NCI-H82 (cell line): ENCODE measurements around the gene BRINP2.

Experiments
- DNase-seq: peaks from one replicate; lab custom pipeline; 2025; lab: John Stamatoyannopoulos, UW

Gene BRINP2

DNA sequence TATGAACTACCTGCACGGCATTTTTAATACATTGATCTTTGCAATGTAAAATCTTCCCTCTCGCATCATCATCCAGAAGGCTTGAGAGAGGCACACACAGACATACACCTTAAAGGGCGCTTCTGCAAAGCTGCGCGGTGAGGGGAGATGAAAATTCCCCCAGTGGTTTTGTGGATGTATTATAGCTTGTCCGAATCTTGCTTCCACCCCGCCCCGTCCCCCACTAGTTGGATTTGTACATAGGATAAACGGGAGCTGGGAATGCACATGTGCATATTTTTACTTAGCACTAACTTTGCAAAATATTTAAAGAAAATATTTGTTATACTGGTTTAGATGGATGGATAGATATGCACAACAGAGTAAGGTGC, 5.7 kb upstream of the BRINP2 start:
- DNase-seq, result peak; percentile 54

- no peak for DNase-seq
Measured at GRCh38 chr1:177171536-177172123, 872 bp downstream of the BRINP2 start.

DNA sequence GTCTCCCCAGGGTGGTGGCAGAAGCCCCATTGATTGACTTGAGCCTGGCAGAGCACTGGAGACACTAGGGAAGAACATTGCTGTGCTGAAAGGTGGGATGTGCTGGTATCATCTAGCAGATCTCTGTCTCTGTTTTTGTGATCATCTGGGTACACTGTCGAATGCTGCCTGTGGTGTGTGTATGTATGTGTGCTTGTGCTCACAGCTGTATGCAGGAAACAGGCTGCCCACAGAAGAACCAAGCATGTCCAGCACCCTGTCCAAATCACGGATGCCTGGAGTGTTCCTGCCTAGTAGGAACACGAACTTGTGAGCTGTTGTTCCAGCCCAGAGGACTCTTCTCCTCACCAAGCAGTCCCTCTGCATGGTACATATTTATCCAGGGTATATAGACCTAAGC, 1.5 kb downstream of the BRINP2 start:
- no peak for DNase-seq

- no peak for DNase-seq
Measured at GRCh38 chr1:177172866-177173265, 2.1 kb downstream of the BRINP2 start.

GRCh38 chr1:177173976-177174375, 3.2 kb downstream of the BRINP2 start:
- DNase-seq, result peak; percentile 61

GRCh38 chr1:177174921-177175634, 4.3 kb downstream of the BRINP2 start:
- DNase-seq, result peak; percentile 31

- no peak for DNase-seq
Measured at GRCh38 chr1:177181280-177181630, 10.5 kb downstream of the BRINP2 start.

DNA sequence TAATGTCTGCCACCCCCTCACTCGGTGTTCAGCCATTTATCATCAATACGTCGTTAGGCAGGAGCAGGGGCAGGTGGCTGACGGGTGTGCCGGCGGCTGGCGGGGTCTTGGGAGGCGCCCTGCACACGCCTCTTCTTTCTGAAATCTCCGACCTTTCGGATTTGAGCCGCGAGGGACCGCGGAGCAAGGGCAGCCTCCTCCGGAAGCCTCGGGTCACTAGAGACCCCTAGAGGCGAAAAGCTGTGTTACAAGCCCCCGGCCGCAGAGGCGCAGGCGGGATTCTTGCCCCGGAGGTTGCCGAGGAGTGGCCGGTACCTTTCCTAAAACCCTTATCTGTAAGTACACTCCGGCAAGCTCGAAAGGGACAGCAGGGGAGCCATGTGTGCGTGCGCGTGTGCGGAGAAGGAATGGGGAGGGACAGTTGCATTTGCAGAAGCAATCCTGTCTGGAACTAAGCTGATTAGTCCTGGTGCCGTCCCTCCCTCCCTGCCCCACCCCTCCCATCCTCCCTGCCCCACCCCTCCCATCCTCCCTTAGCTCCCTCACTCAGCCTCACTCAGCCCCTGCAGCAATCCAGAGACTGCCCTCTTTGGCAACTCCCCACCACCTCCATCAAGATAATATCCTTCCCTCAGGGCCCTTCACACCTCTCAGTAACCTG, 11.0 kb downstream of the BRINP2 start:
- peak; percentile 98 for DNase-seq

DNA sequence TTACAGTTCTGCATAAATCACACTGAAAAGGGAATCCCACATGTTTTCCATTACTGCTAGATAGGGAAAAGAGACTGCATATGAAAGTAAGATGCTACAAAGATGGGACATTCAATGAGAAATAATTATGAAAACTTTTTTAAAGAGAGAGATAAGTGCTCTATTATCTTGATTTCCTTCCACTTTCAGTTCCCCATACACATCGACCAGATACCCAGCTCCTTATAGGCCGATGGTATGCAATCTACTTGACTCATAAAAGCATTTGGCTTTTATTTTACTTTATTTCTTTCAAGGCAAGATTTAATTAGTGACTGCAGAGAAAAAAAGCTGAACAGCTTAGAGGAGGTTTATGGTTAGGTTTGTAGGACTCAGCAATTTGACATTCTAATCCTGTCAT, 13.1 kb downstream of the BRINP2 start:
- DNase-seq, result no peak

DNA sequence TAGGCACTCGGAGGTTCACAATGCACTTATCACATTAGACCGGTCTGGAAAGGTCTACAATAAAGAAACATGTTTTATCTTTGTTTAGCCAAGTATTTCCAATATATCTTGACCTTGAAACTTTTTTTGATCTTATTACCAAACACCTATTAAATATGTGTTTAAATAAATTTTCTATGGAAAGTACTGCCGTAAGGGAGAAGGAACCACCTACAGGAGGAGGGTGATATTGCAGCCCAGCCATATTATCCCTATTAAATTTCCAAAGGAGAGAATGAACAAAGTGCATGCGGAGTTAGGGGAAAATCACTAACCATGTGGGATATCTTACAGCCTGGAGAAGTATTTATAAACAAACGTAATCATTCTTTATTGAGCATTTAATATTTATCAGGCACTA, 14.5 kb downstream of the BRINP2 start:
- peak; percentile 36 for DNase-seq

DNA sequence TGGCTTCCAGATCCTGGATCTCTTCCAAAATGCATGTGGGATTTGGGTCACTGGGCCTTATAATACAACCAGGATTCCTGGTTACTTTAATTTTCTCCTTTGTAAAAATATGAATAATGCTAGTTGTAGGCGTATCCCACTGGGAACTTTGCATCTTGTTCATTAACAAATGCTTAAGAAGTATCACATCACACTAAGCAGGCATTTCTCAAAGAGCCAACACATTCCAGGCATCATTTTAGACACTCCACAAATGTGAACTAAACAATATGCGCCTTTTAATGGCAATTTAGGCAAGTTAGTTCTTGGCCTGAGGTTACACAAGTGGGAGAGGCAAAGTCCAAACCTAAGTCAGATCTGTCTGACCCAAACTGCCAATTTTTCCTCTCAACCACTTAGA, 15.9 kb downstream of the BRINP2 start:
- no peak for DNase-seq

DNA sequence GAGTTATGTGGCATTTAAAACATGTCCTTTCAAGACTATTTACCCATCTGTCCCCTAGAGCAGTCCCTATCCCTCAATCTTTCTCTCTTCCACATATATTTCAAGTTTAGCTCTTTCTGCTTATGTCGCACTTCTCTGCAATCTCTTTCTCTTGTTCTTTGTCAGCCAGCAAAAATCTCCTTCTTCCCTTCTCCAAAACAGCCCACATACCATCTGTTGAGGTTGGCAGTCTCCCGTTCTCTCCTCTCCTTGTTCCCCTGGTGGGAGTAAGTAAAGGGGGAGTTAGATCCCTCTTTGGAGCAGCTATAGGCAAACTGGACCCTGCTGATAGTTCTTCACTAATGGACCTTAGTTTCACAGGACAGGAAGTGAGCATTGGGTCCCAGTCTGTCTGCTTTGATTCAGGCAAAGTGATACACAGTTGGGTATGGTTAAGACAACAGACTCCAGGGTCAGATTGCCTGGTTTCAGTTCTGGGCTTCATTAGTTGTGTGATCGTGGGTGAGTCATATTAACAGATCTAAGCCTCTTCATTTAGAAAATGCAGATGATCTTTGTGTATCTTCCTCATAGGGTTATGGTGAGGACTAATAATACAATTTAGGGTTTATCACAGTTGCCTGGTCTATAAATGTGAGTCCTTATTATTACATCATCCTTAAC, 19.7 kb downstream of the BRINP2 start:
- no peak for DNase-seq

- DNase-seq, result no peak
Measured at GRCh38 chr1:177198243-177198642, 27.5 kb downstream of the BRINP2 start.

DNA sequence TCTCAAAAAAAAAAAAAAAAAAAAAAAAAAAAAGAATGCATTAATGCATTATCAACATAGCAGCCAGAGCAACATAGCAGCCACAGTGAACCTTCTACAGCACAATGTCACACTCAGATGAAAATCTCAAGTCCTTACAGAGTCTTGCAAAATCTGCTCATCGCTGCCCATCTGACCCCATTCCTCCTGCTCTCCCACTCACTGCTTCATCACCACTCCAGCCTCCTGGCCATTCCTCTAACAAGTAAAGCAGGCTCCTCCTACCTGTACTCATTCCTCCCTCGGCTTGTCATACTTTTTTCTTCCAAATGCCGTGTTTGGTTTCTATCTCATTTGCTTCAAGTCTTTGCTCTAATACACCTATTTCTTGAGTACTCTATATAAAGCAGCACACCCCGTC, 29.5 kb downstream of the BRINP2 start:
- no peak for DNase-seq

- no peak for DNase-seq
Measured at GRCh38 chr1:177206831-177207355, 36.1 kb downstream of the BRINP2 start.

- no peak for DNase-seq
Measured at GRCh38 chr1:177208920-177209319, 38.2 kb downstream of the BRINP2 start.

DNA sequence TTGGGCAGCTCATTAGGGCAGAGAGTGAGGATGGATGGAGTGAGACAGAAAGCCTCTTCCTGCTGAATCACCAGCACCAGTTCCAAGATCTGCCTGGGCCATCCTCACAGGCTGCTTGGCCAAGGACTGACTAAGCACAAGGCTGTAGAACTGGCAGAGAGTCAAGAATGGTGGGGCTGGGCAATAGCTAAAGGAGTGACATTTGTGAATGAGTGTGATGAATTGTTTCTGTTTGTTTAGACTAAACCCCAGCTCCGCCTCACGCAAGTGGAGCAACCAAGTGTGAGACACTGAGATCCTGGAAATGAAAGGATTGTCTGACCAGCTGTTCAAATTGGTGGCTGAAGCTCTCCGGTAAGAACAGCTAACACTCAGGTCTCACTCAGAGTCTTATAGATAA, 38.6 kb downstream of the BRINP2 start:
- peak; percentile 79 for DNase-seq

DNA sequence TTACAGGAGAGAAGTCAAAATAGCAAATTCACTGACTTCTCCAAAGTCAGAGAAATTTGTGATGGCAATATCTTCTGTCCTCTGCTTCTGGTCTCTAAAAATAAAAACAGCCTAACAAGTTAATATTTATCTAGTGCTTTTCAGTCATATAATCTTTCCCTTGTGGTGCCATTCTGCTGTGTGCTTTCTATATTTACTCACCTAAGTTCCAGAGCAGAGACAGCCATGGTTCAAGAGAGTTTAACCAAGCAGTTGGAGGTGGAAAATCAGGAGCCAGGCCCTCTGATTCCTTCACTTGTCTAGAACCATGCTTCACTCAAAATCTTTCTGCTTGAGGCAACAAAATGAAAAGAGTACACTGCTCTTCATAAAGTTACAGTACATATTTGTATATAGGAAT, 39.3 kb downstream of the BRINP2 start:
- DNase-seq, result no peak

- no peak for DNase-seq
Measured at GRCh38 chr1:177211231-177211630, 40.5 kb downstream of the BRINP2 start.

DNA sequence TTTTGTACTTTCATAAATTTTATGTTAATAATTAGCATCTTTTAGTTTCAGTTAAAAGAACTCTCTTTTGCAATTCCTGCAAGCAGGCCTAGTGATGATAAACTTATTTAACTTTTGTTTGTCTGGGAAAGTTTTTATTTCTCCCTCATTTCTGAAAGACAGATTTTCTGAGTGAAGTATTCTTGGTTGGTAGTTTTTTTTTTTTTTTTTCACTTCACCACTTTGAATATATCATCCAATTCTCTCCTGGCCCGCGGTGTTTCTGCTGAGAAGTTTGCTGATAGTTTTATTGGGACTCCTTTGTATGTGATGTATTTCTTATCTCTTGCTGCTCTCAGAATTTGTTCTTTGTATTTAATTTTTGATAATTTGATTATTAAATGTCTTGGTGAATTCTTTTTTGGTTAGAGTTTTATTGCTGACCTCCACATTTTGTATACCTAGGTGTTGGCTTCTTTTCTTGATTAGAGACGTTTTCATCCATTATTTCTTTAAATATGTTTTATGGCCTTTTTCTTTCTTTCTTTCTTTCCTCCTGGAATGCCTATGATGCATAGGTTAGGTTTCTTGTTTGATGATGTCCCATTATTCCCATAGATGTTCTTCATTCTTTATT, 45.9 kb downstream of the BRINP2 start:
- DNase-seq, result no peak

DNA sequence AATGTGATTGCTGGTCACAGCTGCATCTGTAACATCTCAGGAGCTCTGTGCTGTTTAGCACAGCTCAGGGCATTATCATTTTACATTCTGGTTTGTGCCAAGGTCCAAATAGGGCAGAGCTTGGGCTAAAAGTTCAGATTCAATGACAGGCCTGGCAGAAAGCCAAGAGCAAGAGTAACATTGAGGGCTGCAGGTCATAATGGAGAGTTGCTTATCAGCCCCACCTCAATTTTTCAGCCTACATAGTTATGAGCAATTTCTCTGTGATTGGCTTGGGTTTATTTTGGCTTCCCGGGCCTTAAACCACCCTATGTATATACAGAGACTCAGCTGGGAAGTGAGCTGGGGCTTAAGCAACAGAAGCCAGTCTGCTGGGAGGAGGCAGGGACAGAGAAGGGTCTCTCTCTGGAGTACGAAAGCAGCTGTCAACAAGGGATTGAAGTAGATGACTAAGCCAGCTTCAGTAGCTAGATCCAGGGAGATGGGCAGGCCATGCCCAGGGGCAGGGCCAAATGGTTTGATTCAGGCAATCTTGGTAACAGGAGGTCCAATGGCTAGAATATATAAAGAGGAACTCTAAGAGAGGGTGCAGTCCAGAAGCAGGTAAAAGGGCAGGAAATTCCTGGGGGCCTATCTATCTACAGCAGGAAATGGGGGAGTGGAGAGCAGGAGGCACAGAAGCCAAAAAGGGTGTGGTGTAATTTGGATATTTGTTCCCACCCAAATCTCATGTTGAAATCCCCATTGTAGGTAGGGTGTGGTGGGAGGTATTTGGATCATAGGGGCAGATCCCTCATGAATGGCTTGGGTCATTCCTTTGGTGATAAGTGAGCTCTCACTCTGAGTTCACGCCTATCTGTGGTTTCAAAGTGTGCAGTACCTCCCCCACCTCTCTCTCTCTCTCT, 49.0 kb downstream of the BRINP2 start:
- peak; percentile 72 for DNase-seq
